GM23248 (cell line): ENCODE data around the gene CFLAR. TPM values are rescaled to one million over a fixed set of nuclear protein-coding genes. Genes with fewer than 3 reads are reported as not detected.
"Not testable (repeated sequence)": the region's sequence is repeated elsewhere in the genome, so short reads cannot be mapped to it uniquely, and the experiment has no call there.

Experiments
- DNase-seq: peaks from one replicate; pipeline ENCODE4 v3.0.0-alpha.2; 2015
- H2AFZ ChIP-seq: fragments of 200-600 bp; sonication (generic); 2 replicates; pipeline ENCODE4 v1.6.1; 2016; ENCODE audit warnings: antibody characterized with exemption
- H3F3A ChIP-seq: fragments of 200-600 bp; sonication (generic); 2 replicates; pipeline ENCODE4 v1.6.1; 2016; ENCODE audit warnings: mild to moderate bottlenecking, antibody characterized with exemption, mixed run types; ENCODE audit not compliant: insufficient read depth
- H3K27ac ChIP-seq: fragments of 200-600 bp; sonication (generic); 2 replicates; pipeline ENCODE4 v1.5.1; 2016; ENCODE audit warnings: mild to moderate bottlenecking
- H3K27me3 ChIP-seq: fragments of 200-600 bp; sonication (generic); replicated peaks from 2 replicates; pipeline ENCODE4 v1.6.1; 2016; ENCODE audit warnings: mild to moderate bottlenecking; ENCODE audit not compliant: insufficient read depth
- H3K36me3 ChIP-seq: fragments of 200-600 bp; sonication (generic); 2 replicates; pipeline ENCODE4 v1.6.1; 2016; ENCODE audit warnings: low read depth, mild to moderate bottlenecking
- H3K4me1 ChIP-seq: fragments of 200-600 bp; sonication (generic); 2 replicates; pipeline ENCODE4 v1.6.1; 2016; ENCODE audit warnings: mild to moderate bottlenecking; ENCODE audit not compliant: insufficient read depth
- H3K4me2 ChIP-seq: fragments of 200-600 bp; sonication (generic); one replicate; pipeline ENCODE4 v1.6.1; 2016; ENCODE audit warnings: mild to moderate bottlenecking; ENCODE audit not compliant: unreplicated experiment
- H3K4me3 ChIP-seq: fragments of 200-600 bp; sonication (generic); 2 replicates; pipeline ENCODE4 v1.5.1; 2016; ENCODE audit warnings: mild to moderate bottlenecking
- H3K79me2 ChIP-seq: fragments of 200-600 bp; sonication (generic); 2 replicates; pipeline ENCODE4 v1.6.1; 2016; ENCODE audit warnings: mild to moderate bottlenecking; ENCODE audit not compliant: insufficient read depth
- H3K9ac ChIP-seq: fragments of 200-600 bp; sonication (generic); 2 replicates; pipeline ENCODE4 v1.6.1; 2016; ENCODE audit warnings: mild to moderate bottlenecking
- H3K9me2 ChIP-seq: fragments of 200-600 bp; sonication (generic); 2 replicates; pipeline ENCODE4 v1.6.1; 2016; ENCODE audit warnings: mixed run types, mild to moderate bottlenecking, moderate library complexity; ENCODE audit not compliant: insufficient read depth
- H3K9me3 ChIP-seq: fragments of 200-600 bp; sonication (generic); one replicate; pipeline ENCODE4 v1.6.1; 2017; ENCODE audit warnings: low read depth
- H4K20me1 ChIP-seq: fragments of 200-600 bp; sonication (generic); 2 replicates; pipeline ENCODE4 v1.6.0; 2016; ENCODE audit not compliant: insufficient read depth
- EZH2 ChIP-seq: fragments of 200-600 bp; sonication (generic); IDR thresholded peaks from 2 replicates; pipeline ENCODE4 v1.6.1; 2018; ENCODE audit warnings: antibody characterized with exemption, mild to moderate bottlenecking; ENCODE audit not compliant: insufficient read depth, poor library complexity, severe bottlenecking
- EZH2phosphoT487 ChIP-seq: fragments of 200-600 bp; sonication (generic); IDR thresholded peaks from 2 replicates; pipeline ENCODE4 v1.6.1; 2018; ENCODE audit warnings: antibody characterized with exemption, moderate library complexity, mild to moderate bottlenecking, low read depth; ENCODE audit not compliant: insufficient read depth
- WGBS, 2 experiments: methylation state at CpG; one replicate each; pipeline ENCODE4 v1.1.6; 2015 to 2017; ENCODE audit warnings: low lambda C conversion rate in 2 of 2, low coverage in 1 of 2; ENCODE audit errors: missing lambda C conversion rate in 2 of 2; 5-methylcytosine and 5-hydroxymethylcytosine counted together
- in situ Hi-C: fragments of 300-500 bp; cut with MboI; formaldehyde crosslinking; loops from 2 replicates; pipeline ENCODE4 v1.15.0; 2020
- polyA plus RNA-seq: library from polyadenylated mRNA; unstranded; fragments of >200 nt; fragmentation: Nextera tagmentation; extraction: Ambion mirVana; gene quantifications from 2 replicates; pipeline ENCODE4 v1.2.1, GENCODE V29; 2016
- total RNA-seq: library from RNA; depleted of rRNA; stranded (reverse); fragments of >200 nt; shearing (Covaris generic); gene quantifications from 2 replicates; pipeline ENCODE4 v1.2.3, GENCODE V29; 2014

Gene CFLAR
- total and polyA plus RNA-seq, 2 experiments from 2014 or later, result 46.1 to 47.2 TPM

- Histone ChIP-seq H3F3A (0 out of 2 replicates have a peak, but pooled peaks cover 4% of the 10 kb centered on the region), H3K79me2 (peaks cover 10% of the 10 kb centered on the region), H3K4me2 (no peak overlapping the region), H3K9ac (no peak overlapping the region), H4K20me1 (no peaks in the 10 kb centered on the region), H2AFZ (no peak overlapping the region), H3K9me2 (no peaks in the 10 kb centered on the region), H3K36me3 (no peaks in the 10 kb centered on the region), H3K27ac (no peak overlapping the region), H3K4me3 (no peak overlapping the region), H3K9me3 (no peaks in the 10 kb centered on the region), H3K4me1 (peaks cover 13% of the 10 kb centered on the region), H3K27me3 (no peaks in the 10 kb centered on the region)
- TF ChIP-seq EZH2 (no peak), EZH2phosphoT487 (no peak)
- in situ Hi-C loops, result no loop called here
- 12 to 13% methylated on average over 3 of the region's 3 CpGs for WGBS, 2 experiments
- DNase-seq, result peak; percentile 19
Measured at GRCh38 chr2:201180010-201180409, 64.0 kb downstream of the CFLAR start.

DNA sequence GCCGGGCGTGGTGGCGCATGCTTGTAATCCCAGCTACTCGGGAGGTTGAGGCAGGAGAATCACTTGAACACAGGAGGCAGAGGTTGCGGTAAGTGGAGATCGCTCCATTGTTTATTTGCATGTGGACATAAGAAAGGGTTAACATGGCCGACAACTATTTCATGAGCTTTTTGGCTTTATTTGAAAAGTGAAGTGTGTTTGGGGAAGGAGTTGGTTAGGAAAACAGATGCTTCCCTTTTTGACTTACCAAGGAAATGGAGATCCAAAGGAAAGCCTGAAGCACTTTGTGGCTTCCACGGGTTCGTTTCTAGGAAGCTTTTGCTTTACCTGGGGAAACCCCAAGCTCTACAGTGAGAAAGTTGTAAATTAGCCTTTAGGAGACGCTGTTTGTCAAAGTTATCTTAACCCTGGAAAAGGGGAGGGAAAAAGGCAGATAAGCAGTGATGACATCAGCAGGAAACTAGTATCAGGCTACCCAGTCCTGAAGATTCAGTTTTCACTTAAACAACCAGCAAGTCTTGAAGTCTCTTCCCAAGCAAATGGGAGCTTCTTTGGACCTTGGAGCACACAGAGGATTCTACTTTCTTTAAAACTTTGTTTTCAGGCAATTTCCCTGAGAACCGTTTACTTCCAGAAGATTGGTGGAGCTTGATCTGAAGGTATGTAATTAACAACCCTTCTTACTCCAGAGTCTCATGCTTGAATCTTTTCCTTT, 66.8 kb downstream of the CFLAR start, which contains the start of gene CASP10:
CASP10 (plus strand) TSS at position 492 of the 715 bp plus-strand sequence. CDS start 2,637 bp downstream, outside the sequence.
- H3K27me3 ChIP-seq, result no peaks in the 10 kb centered on the region
- TF ChIP-seq EZH2, result no peak
- TF ChIP-seq EZH2phosphoT487, result no peak
- no peaks in the 10 kb centered on the region for H3K36me3 ChIP-seq
- peak within 1 kb of the TSS; percentile 73 for H3K4me3 ChIP-seq
- H3K9me2 ChIP-seq, result no peaks in the 10 kb centered on the region
- H3K4me2 ChIP-seq, result peak within 1 kb of the TSS; percentile 83
- H3K4me1 ChIP-seq, result peaks cover 13% of the 10 kb centered on the region
- no peaks in the 10 kb centered on the region for H3F3A ChIP-seq
- H3K79me2 ChIP-seq, result peaks cover 10% of the 10 kb centered on the region
- 47 to 48% methylated on average over 11 of the region's 11 CpGs for WGBS, 2 experiments
- peak; percentile 82 for DNase-seq
- in situ Hi-C loops, result no loop called here
- peak within 1 kb of the TSS; percentile 73 for H3K9ac ChIP-seq
- H4K20me1 ChIP-seq, result no peaks in the 10 kb centered on the region
- H3K27ac ChIP-seq, result peak within 1 kb of the TSS; percentile 40
- H3K9me3 ChIP-seq, result no peaks in the 10 kb centered on the region
- peak within 1 kb of the TSS; percentile 90 for H2AFZ ChIP-seq

GRCh38 chr2:201183365-201183727, 67.4 kb downstream of the CFLAR start:
- H3K9ac ChIP-seq, result peak overlapping the region; percentile 73
- TF ChIP-seq EZH2phosphoT487 (no peak), EZH2 (no peak)
- no peaks in the 10 kb centered on the region for H3K36me3 ChIP-seq
- no peaks in the 10 kb centered on the region for H4K20me1 ChIP-seq
- no peak for DNase-seq
- peak overlapping the region; percentile 90 for H2AFZ ChIP-seq
- no peaks in the 10 kb centered on the region for H3K9me3 ChIP-seq
- peaks cover 10% of the 10 kb centered on the region for H3K79me2 ChIP-seq
- peak overlapping the region; percentile 73 for H3K4me3 ChIP-seq
- peak overlapping the region; percentile 83 for H3K4me2 ChIP-seq
- H3K27ac ChIP-seq, result peak overlapping the region; percentile 40
- H3K4me1 ChIP-seq, result peaks cover 13% of the 10 kb centered on the region
- no peaks in the 10 kb centered on the region for H3K9me2 ChIP-seq
- in situ Hi-C loops, result no loop called here
- no peaks in the 10 kb centered on the region for H3F3A ChIP-seq
- 2 to 4% methylated on average over 4 of the region's 4 CpGs for WGBS, 2 experiments
- H3K27me3 ChIP-seq, result no peaks in the 10 kb centered on the region

DNA sequence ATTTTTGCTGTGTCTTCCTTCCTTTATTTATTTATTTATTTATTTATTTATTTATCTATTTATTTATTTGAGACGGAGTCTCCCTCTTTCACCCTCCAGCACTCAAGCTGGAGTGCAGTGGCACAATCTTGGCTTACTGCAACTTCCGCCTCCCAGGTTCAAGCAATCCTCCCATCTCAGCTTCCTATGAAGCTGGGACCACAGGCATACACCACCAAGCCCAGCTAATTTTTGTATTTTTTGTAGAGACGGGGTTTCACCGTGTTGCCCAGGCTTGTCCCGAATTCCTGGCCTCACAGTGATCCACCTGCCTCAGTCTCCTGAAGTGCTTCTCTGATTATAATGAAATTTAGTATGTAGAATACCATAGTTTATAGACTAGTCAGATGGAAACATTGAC, 67.9 kb downstream of the CFLAR start:
- H3K4me1 ChIP-seq, result peaks cover 13% of the 10 kb centered on the region
- in situ Hi-C loops, H3K27ac ChIP-seq, H3K9me3 ChIP-seq, H3K27me3 ChIP-seq, H3K36me3 ChIP-seq, H3F3A ChIP-seq, H3K9me2 ChIP-seq, H4K20me1 ChIP-seq: not testable (repeated sequence)
- H3K9ac ChIP-seq, result 0 out of 2 replicates have a peak overlapping the region, but pooled peaks have one; percentile 11
- peak overlapping the region; percentile 50; the same call in 1 of the 2 replicates for H2AFZ ChIP-seq
- DNase-seq, result peak; percentile 38
- 62 to 65% methylated on average over 5 of the region's 5 CpGs for WGBS, 2 experiments
- H3K4me3 ChIP-seq, result peak overlapping the region; percentile 73
- peaks cover 10% of the 10 kb centered on the region for H3K79me2 ChIP-seq
- peak overlapping the region; percentile 83 for H3K4me2 ChIP-seq

- H3F3A ChIP-seq, H3K9me3 ChIP-seq, H3K9me2 ChIP-seq, H4K20me1 ChIP-seq, H3K27me3 ChIP-seq, in situ Hi-C loops, DNase-seq, H3K27ac ChIP-seq, H3K36me3 ChIP-seq: not testable (repeated sequence)
- Histone ChIP-seq H3K79me2 (peaks cover 10% of the 10 kb centered on the region), H3K9ac (0 out of 2 replicates have a peak overlapping the region, but pooled peaks have one; percentile 11), H2AFZ (peak overlapping the region; percentile 50; the same call in 1 of the 2 replicates), H3K4me2 (peak overlapping the region; percentile 83), H3K4me3 (peak overlapping the region; percentile 73), H3K4me1 (peaks cover 13% of the 10 kb centered on the region)
- WGBS, 2 experiments, result 59 to 61% methylated on average over 6 of the region's 6 CpGs
Measured at GRCh38 chr2:201184248-201184647, 68.3 kb downstream of the CFLAR start.
